ENCODE measurements around the gene MAPT.

DNA sequence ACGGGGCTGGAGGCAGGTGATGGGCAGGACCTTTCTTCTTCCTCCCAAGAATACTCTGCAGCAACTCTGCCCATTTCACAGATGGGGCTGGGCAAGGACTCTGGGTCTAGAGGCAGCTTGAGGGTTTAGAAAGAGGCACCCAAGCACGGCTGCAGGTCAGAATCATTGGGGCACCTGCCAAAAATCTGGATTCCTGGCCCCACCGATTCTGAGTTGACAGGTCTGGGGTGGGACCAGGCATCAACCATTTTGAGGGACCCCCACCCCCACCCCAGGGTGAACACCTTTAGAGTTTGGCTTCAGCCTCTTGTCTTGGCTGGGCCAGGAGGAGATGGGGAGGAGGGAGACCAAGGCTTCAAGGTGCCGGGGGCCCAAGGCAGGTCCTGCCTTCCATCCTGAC, 44.3 kb upstream of the MAPT start:
- TF ChIP-seq POLR2A (IDR thresholded peaks at IDR 0.05; ENCODE audit: low read depth, low read length) (no peak), TAF1 (IDR thresholded peaks at IDR 0.05; ENCODE audit: borderline replicate concordance, low read depth, low read length) (no peak)
